GM20431 (cell line): ENCODE measurements around the gene ENHO.

Experiments used
- in situ Hi-C: fragments of 300-500 bp; cut with MseI, MboI; formaldehyde crosslinking; loops from one replicate; pipeline ENCODE4 v1.15.0; 2020; ENCODE audit warnings: low sequenced_read_pairs; ENCODE audit not compliant: unreplicated experiment

The ENHO gene

GRCh38 chr9:34536685-34537084 lies 13.9 kb upstream of the ENHO start:
- in situ Hi-C loops, result loop anchor here (10.0 kb wide), 1 partner anchor 58 kb away; no protein-coding TSS in a partner anchor

- in situ Hi-C loops, result loop anchor here (10.0 kb wide), 1 partner anchor 63 kb away; no protein-coding TSS in a partner anchor
These were observed 9.3 kb upstream of the ENHO start for GRCh38 chr9:34532041-34532440.

GRCh38 chr9:34526026-34526425 lies 3.2 kb upstream of the ENHO start:
- in situ Hi-C loops, result no loop called here

DNA sequence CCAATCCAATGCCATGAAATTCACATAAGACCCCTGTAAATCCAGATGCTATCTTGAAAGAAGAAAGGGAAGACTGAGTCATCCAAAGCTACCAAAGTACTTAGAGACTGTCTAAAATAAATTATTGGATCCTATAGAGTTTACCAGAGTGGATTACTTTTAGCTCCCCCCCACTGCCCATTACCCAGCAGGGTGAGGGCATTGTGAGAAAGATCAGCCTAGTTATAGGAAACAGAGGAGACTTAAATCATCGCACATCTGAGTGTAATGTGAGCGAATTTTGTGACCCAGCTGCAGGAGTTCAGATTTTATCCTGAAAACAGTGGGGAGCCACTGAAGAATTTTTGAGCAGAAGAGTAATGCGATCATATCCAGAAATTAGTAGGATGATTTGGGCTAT lies 1.6 kb upstream of the ENHO start:
- in situ Hi-C loops, result loop anchor here (25.0 kb wide), 1 partner anchor 112 kb away; no protein-coding TSS in a partner anchor

- in situ Hi-C loops, result loop anchor here (25.0 kb wide), 1 partner anchor 110 kb away; no protein-coding TSS in a partner anchor
These were observed 501 bp downstream of the ENHO start for GRCh38 chr9:34522091-34522887.

DNA sequence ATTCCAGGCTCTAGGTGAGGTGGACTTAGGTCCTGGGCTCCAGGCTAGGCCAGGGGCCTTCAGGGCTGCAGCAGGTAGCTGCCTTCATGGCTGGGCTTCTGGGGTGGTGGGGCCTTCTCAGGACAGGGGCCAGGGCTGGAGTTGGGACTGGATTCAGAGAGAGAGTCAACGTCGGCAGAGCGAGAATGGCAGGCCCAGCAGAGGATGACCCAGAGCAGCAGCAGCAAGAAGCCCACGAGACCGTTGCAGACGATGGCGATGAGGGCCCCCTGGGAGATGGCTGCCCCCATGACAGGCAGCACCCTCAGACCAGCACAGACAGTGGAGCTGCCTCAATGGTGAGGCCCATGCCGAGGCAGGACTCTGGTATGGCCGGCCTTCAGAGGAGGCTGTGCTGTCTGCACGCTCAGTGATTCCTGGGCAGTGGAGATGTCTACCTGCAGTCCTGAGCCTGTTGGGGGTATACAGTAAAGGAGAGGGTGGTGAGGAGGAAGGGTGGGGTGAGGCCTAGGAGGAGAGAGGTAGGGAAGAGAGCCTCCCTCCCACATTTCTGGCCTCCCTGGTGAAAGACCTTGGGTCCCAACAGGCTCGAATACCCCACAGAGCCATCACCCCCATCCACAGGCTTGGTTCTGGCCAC lies 1.3 kb downstream of the ENHO start:
- in situ Hi-C loops, result loop anchor here (25.0 kb wide), 1 partner anchor 109 kb away; no protein-coding TSS in a partner anchor

DNA sequence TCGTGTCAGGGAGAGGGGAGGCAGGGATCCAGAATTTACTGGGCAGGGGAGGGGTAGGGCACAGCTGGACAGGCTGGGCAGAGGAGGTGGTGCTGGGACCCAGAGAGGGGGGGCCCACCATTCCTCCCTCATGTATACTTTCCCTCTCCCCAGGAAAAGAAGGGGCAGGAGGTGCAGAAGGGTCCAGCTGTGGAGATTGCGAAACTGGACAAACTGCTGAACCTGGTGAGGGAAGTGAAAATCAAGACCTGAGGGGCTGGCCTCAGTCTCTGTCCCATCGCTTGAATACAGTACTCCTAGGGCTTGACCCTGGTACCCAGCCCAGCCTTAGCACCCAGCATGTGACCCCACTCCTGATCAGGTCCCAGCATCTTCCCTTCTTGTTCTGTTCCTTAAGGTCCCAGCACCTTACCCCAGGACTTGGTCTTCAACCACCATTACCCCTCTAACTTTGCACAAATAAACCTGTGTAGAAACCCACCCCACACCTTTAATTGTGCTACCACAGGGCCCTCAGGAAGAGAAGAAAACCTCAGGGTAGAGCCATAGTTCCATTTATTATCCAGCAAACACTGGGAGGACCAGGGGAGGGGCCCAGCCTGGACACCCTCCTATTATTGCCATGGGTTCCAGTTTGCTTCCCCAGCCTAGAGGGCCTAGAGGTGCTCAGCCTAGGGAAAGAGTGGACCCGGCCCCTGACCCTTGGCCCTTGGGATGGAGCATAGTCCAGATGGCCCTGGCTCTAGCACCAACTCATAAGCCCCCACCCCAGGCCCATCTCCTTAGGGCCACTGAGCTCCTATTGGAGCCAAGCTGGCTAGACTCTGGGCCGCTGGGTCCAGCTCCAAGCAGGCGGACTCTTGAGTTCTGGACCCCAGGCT lies 2.0 kb downstream of the ENHO start:
- in situ Hi-C loops, result loop anchor here (25.0 kb wide), 1 partner anchor 108 kb away; no protein-coding TSS in a partner anchor

DNA sequence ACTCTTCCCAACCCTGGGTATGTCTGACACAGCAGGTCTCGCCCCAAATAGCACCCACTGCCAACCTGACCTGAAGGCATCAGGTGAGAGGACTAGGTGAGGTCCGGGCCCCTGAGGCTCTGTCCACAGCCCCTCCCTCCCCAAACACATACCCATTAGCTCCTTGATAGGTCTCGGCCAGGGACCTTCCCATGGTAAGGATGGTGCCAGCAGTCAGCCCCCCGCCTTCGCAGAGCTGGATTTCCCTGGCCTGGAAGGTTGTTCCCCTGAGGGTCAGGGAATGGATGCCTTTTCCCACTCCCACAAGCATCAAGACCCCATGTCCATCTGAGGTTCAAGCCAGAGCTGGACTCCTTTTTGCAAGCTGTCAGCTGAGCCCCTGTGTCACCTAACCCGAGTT lies 2.7 kb downstream of the ENHO start:
- in situ Hi-C loops, result loop anchor here (25.0 kb wide), 1 partner anchor 108 kb away; no protein-coding TSS in a partner anchor

GRCh38 chr9:34519321-34520020 lies 3.3 kb downstream of the ENHO start:
- in situ Hi-C loops, result loop anchor here (25.0 kb wide), 1 partner anchor 107 kb away; no protein-coding TSS in a partner anchor

GRCh38 chr9:34518896-34519295 lies 3.9 kb downstream of the ENHO start:
- in situ Hi-C loops, result loop anchor here (25.0 kb wide), 1 partner anchor 107 kb away; no protein-coding TSS in a partner anchor

GRCh38 chr9:34518110-34518616 lies 4.6 kb downstream of the ENHO start:
- in situ Hi-C loops, result loop anchor here (25.0 kb wide), 1 partner anchor 106 kb away; no protein-coding TSS in a partner anchor

GRCh38 chr9:34517185-34517584 lies 5.6 kb downstream of the ENHO start:
- in situ Hi-C loops, result loop anchor here (25.0 kb wide), 1 partner anchor 105 kb away; no protein-coding TSS in a partner anchor

DNA sequence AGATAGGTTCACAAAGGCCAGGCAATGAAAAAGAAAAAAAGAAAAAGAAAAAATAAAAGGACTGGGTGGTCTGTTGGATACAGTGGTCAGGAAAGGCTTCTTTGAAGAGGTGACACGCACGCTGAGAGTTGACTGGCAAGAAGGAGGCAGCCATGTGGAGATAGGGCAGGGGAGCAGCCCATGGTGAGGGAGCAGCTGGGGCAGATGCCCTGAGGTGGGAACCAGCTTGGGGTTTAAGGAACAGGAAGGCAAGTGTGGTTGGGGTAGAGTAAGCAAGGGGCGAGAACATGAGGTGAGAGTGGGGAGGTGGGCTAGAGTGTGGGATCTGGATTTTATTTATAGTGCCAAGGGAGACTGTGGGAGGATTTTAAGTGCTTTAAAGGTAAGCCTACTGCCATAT lies 6.8 kb downstream of the ENHO start:
- in situ Hi-C loops, result loop anchor here (25.0 kb wide), 1 partner anchor 104 kb away; no protein-coding TSS in a partner anchor

DNA sequence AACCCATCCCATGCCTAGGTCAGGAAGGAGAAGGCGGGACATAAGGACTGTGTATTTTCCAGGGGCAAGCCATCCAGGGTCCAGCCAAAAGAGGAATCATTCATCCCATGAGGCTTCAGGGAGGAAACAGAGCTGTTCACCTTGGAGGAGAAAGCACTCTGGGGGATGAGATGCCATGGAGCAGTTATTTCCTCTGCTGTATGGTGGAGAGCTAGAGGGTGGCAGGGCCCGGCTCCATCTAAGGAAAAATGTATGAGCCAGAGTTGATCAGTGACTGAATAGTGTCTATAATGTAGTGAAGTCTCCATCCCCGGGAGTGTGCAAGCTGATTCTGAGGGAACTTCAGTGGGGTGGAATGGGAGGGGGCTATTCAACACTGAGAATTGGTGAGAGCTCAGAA lies 8.0 kb downstream of the ENHO start:
- in situ Hi-C loops, result loop anchor here (25.0 kb wide), 1 partner anchor 103 kb away; no protein-coding TSS in a partner anchor

DNA sequence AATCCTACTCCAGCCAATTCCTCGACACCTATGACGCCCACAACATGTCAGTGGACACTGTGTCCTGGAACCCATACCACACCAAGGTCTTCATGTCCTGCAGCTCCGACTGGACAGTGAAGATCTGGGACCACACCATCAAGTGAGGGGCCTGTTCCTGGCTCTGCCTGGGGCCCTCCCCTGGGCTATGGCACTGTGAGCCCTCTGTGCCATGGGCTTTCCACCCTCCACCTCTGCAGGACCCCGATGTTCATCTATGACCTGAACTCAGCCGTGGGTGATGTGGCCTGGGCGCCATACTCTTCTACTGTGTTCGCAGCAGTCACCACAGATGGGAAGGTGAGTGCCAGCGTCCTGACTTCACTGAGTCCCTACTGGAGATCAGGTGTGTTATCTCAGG lies 8.4 kb downstream of the ENHO start:
- in situ Hi-C loops, result loop anchor here (25.0 kb wide), 1 partner anchor 102 kb away; no protein-coding TSS in a partner anchor

- in situ Hi-C loops, result loop anchor here (25.0 kb wide), 1 partner anchor 101 kb away; no protein-coding TSS in a partner anchor
These were observed 9.1 kb downstream of the ENHO start for GRCh38 chr9:34513567-34514214.

DNA sequence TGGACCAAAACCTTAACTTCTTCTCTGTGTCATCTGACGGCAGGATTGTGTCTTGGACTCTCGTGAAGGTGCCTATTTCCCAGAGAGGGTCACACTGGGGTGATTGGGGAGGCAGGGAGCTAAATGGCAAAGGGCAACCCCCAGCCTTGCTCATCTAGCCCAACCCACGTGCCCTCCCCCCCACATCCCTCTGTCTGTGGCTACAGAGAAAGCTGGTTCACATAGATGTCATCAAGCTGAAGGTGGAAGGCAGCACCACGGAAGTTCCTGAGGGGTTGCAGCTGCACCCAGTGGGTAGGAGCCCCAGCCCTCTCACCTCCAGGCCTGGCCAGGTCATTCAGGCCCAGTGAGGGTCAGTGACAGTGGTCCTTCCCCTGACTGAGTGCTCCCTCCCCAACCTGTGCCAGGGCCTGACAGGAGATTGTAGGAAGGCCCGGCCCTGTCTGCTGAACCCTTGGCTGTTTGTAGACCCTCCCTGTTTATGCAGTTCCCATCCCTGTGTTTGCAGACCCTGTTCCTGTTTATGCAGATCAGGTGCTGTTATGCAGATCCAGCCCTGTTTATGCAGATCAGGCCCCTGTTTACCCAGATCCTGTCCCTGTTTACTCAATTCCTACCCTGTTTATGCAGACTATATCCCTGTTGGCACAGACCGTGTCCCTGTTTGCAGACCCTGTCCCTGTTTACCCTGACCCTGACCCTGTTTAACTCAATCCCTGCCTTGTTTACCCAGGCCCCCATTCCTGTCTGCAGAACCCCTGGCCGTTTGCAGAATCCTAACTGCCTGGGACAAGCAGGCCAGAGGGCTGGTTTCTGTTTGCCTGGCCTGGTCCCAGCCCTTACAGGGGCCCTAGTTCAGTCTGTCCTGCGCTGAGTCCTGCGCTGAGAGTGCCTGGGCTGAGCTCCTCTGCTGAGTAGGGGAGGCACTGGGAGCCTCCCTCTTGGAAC lies 10.4 kb downstream of the ENHO start:
- in situ Hi-C loops, result loop anchor here (25.0 kb wide), 1 partner anchor 100 kb away; no protein-coding TSS in a partner anchor
